Mesendoderm (in vitro differentiated cells): ENCODE data around the gene RIPPLY1.

ENCODE experiments used
- DNase-seq: peaks from one replicate; pipeline ENCODE4 v3.0.0; 2013
- H2AK5ac ChIP-seq: 2 replicates; pipeline ENCODE4 v1.6.1; 2013; ENCODE audit warnings: low read length, inconsistent platforms
- H2BK120ac ChIP-seq: 2 replicates; pipeline ENCODE4 v1.6.1; 2013; ENCODE audit warnings: low read depth, mild to moderate bottlenecking, low read length, moderate library complexity, mixed read lengths
- H2BK15ac ChIP-seq: replicated peaks from 2 replicates; pipeline ENCODE4 v1.6.1; 2013; ENCODE audit warnings: low read depth, mild to moderate bottlenecking, moderate library complexity
- H2BK5ac ChIP-seq: 2 replicates; pipeline ENCODE4 v1.6.1; 2013; ENCODE audit warnings: low read length, inconsistent platforms
- H3K18ac ChIP-seq: 2 replicates; pipeline ENCODE4 v1.6.1; 2013; ENCODE audit warnings: mild to moderate bottlenecking, low read length, mixed read lengths
- H3K23ac ChIP-seq: one replicate; pipeline ENCODE4 v1.6.1; 2013; ENCODE audit warnings: low read length
- H3K27ac ChIP-seq: 2 replicates; pipeline ENCODE4 v1.5.1; 2013; ENCODE audit warnings: low read depth, mild to moderate bottlenecking, inconsistent platforms, low read length, moderate library complexity
- H3K27me3 ChIP-seq: 2 replicates; pipeline ENCODE4 v1.6.1; 2013; ENCODE audit warnings: low read length, control low read depth, mild to moderate bottlenecking, inconsistent platforms; ENCODE audit not compliant: insufficient read depth, poor library complexity
- H3K36me3 ChIP-seq: 2 replicates; pipeline ENCODE4 v1.6.1; 2013; ENCODE audit warnings: low read length, inconsistent platforms; ENCODE audit not compliant: control insufficient read depth, insufficient read depth
- H3K4ac ChIP-seq: one replicate; pipeline ENCODE4 v1.6.1; 2013; ENCODE audit warnings: low read depth, mild to moderate bottlenecking, low read length, moderate library complexity
- H3K4me1 ChIP-seq: 2 replicates; pipeline ENCODE4 v1.6.1; 2013; ENCODE audit warnings: low read depth, low read length, inconsistent platforms; ENCODE audit not compliant: control insufficient read depth
- H3K4me2 ChIP-seq: 2 replicates; pipeline ENCODE4 v1.6.1; 2013; ENCODE audit warnings: low read length
- H3K4me3 ChIP-seq: 2 replicates; pipeline ENCODE4 v1.5.1; 2013; ENCODE audit warnings: mild to moderate bottlenecking, low read length
- H3K56ac ChIP-seq: one replicate; pipeline ENCODE4 v1.6.1; 2013; ENCODE audit warnings: low read length
- H3K79me1 ChIP-seq: 2 replicates; pipeline ENCODE4 v1.6.1; 2013; ENCODE audit warnings: low read length, inconsistent platforms
- H3K79me2 ChIP-seq: 2 replicates; pipeline ENCODE4 v1.6.1; 2013; ENCODE audit warnings: mild to moderate bottlenecking, low read length; ENCODE audit not compliant: control insufficient read depth, insufficient read depth
- H3K9ac ChIP-seq: 2 replicates; pipeline ENCODE4 v1.6.1; 2013; ENCODE audit warnings: low read length, inconsistent platforms
- H4K5ac ChIP-seq: one replicate; pipeline ENCODE4 v1.6.1; 2013; ENCODE audit warnings: low read length
- H4K8ac ChIP-seq: one replicate; pipeline ENCODE4 v1.6.1; 2013; ENCODE audit warnings: low read depth, mild to moderate bottlenecking, control low read depth, low read length, moderate library complexity
- whole genome bisulfite sequencing: extraction: QIAGEN DNeasy Blood & Tissue Kit; methylation state at CpG from one replicate; pipeline ENCODE4 v1.1.7; 2013; ENCODE audit warnings: low lambda C conversion rate, missing lambda C conversion rate; ENCODE audit not compliant: insufficient coverage; ENCODE audit errors: extremely low coverage; 5-methylcytosine and 5-hydroxymethylcytosine counted together

RIPPLY1 gene

DNA sequence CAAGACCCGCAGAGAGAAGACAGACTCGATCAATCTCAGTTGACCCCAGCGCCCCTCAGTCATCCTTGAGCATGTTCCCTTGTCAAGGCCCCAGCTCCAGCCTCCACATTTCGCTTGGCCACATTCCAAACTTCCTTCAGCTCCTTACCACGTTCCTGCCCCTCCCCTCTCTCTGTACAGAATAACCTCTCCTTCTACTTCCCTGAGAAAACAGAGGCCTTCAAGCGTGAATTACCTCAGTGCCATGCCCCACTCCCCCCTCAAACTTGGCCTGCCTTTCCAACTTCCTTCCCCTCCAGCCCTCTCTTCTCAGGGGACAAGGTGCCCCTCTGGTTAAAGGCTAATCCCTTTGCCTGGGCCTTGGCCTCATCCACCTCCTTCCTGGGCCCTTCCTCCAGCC, 3.2 kb upstream of the RIPPLY1 start:
- Histone ChIP-seq H2BK15ac (no peak overlapping the region), H3K79me1 (no peaks in the 10 kb centered on the region), H3K4me3 (no peak overlapping the region), H3K4me2 (no peak overlapping the region), H3K79me2 (no peaks in the 10 kb centered on the region), H3K9ac (no peak overlapping the region), H3K56ac (no peak overlapping the region), H3K4ac (no peak overlapping the region), H2AK5ac (no peak overlapping the region), H4K8ac (no peak overlapping the region), H3K18ac (no peak overlapping the region), H3K4me1 (no peaks in the 10 kb centered on the region), H3K27ac (no peak overlapping the region), H2BK5ac (no peak overlapping the region), H4K5ac (no peak overlapping the region), H3K23ac (no peak overlapping the region), H2BK120ac (no peak overlapping the region), H3K36me3 (no peaks in the 10 kb centered on the region), H3K27me3 (no peaks in the 10 kb centered on the region)
- DNase-seq: no peak
- no CpG with 5 or more reads among the region's 6 CpGs for WGBS

DNA sequence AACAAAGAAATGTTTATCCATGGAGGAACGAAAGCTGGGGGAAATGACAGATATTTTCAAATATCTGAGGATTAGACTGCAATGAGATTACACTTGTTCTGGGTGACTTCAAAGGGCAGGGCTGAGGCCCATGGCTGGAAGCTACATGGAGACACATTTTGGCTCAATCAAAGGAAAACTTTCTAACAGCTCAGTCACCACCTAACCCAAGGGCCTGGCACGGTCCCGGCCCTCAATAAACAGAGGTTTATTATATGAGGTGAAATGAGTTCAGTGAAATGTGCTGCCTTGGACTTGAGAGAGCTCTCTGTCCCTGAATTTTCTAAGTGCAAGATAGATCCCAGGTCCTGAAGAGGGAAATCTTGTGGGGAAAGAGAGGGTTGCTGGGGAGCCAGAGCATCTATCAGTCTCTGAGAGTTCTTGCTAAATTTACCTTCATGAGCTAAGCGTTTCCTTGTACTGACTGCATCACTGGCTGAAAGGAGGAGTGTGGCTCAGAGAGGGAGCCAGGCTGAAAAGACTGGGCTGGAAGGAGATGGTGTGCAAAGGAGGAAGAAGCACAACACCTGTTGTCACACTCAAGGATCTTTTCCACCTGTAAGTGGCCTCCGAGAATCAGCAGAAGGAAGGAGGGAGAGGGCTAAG, 2.0 kb upstream of the RIPPLY1 start:
- WGBS: no CpG with 5 or more reads among the region's 5 CpGs
- Histone ChIP-seq H2BK120ac (no peak overlapping the region), H2BK5ac (no peak overlapping the region), H3K4ac (no peak overlapping the region), H3K4me3 (no peak overlapping the region), H3K79me2 (no peaks in the 10 kb centered on the region), H3K79me1 (no peaks in the 10 kb centered on the region), H3K27me3 (no peaks in the 10 kb centered on the region), H3K9ac (no peak overlapping the region), H3K36me3 (no peaks in the 10 kb centered on the region), H2BK15ac (no peak overlapping the region), H2AK5ac (no peak overlapping the region), H3K18ac (no peak overlapping the region), H3K23ac (no peak overlapping the region), H3K4me2 (no peak overlapping the region), H3K27ac (no peak overlapping the region), H4K5ac (no peak overlapping the region), H4K8ac (no peak overlapping the region), H3K4me1 (no peaks in the 10 kb centered on the region), H3K56ac (no peak overlapping the region)
- DNase-seq: no peak

DNA sequence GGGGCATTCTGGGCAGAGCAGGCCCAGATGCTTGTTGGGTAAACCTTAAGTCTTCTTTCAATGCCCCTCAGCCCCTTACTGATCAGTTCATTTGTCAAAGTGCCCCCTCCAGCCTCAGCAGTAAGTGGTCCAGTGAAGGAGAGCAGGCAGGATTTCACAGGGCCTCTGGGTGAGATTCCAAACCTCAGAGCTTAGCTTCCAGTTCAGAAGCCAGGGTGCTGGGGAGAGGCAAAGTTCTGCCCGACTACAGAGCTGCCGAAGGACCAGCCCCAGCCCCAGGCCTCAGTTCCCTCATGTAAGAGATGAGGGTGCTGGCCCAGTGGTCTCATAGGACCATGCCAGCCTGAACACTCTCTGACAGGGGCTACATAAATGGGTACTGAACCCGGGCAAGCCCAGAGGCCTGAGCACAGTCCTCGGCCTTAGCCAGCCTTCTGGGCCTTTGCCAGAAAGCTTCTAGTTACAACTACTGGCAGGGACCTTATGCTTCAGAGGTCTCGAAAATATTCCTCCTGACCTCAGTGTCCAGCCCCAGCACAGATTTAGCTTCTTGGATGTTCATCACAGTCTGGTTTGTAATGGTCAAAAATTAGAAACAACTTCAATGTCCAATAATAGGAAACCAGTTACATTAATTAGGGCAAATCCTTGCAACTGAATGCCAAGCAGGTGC, 851 bp upstream of the RIPPLY1 start:
- Histone ChIP-seq H4K8ac (no peak overlapping the region), H3K4me1 (no peaks in the 10 kb centered on the region), H3K4me3 (no peak overlapping the region), H4K5ac (no peak overlapping the region), H2BK120ac (peak overlapping the region; percentile 6), H3K18ac (no peak overlapping the region), H3K4me2 (no peak overlapping the region), H3K36me3 (no peaks in the 10 kb centered on the region), H3K79me2 (no peaks in the 10 kb centered on the region), H3K27me3 (no peaks in the 10 kb centered on the region), H2BK5ac (no peak overlapping the region), H3K23ac (no peak overlapping the region), H3K56ac (no peak overlapping the region), H3K79me1 (no peaks in the 10 kb centered on the region), H2AK5ac (no peak overlapping the region), H3K4ac (no peak overlapping the region), H2BK15ac (no peak overlapping the region), H3K27ac (no peak overlapping the region), H3K9ac (no peak overlapping the region)
- no peak for DNase-seq
- WGBS: no CpG with 5 or more reads among the region's 5 CpGs

GRCh38 chrX:106902684-106903083, 457 bp downstream of the RIPPLY1 start:
- Histone ChIP-seq H3K4me2 (no peak overlapping the region), H3K4ac (no peak overlapping the region), H2AK5ac (no peak overlapping the region), H3K79me1 (no peaks in the 10 kb centered on the region), H3K23ac (no peak overlapping the region), H4K5ac (no peak overlapping the region), H3K56ac (no peak overlapping the region), H3K27ac (no peak overlapping the region), H2BK5ac (no peak overlapping the region), H2BK15ac (no peak overlapping the region), H3K9ac (no peak overlapping the region), H3K79me2 (no peaks in the 10 kb centered on the region), H4K8ac (no peak overlapping the region), H3K18ac (no peak overlapping the region), H3K36me3 (no peaks in the 10 kb centered on the region), H3K4me1 (no peaks in the 10 kb centered on the region), H2BK120ac (no peak overlapping the region), H3K27me3 (no peaks in the 10 kb centered on the region), H3K4me3 (no peak overlapping the region)
- WGBS: no CpG with 5 or more reads among the region's 2 CpGs
- DNase-seq: no peak

GRCh38 chrX:106901781-106902219, 1.3 kb downstream of the RIPPLY1 start:
- Histone ChIP-seq H3K23ac (no peak overlapping the region), H3K27ac (no peak overlapping the region), H3K9ac (no peak overlapping the region), H3K79me2 (no peaks in the 10 kb centered on the region), H3K79me1 (no peaks in the 10 kb centered on the region), H3K36me3 (no peaks in the 10 kb centered on the region), H3K4me1 (no peaks in the 10 kb centered on the region), H3K4ac (peak overlapping the region; percentile 75), H3K18ac (peak overlapping the region; percentile 68), H2BK120ac (no peak overlapping the region), H4K8ac (no peak overlapping the region), H3K4me2 (no peak overlapping the region), H3K56ac (no peak overlapping the region), H2BK15ac (no peak overlapping the region), H2AK5ac (no peak overlapping the region), H2BK5ac (no peak overlapping the region), H3K4me3 (no peak overlapping the region), H4K5ac (no peak overlapping the region), H3K27me3 (no peaks in the 10 kb centered on the region)
- no CpG with 5 or more reads among the region's 4 CpGs for WGBS
- DNase-seq: no peak

DNA sequence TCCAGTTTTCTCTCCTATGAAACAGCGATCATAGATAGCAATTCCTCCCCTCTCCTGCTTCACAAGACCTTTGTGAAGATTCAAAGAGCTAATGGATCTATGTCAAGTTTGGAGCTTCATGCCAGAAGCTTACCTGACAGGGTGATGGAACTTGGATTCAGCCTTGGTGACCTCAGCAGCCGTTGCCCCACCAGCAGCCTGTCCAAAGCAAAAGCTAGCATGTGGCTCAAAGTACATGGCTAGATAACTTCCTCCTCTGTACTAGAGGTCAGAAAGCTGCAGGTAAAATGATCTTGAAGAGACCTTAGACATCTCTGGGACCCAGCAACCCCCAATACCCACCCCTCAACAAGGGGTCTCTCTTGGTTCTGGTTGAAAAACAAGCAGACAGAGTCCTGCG, 1.8 kb downstream of the RIPPLY1 start:
- WGBS: no CpG with 5 or more reads among the region's 3 CpGs
- no peak for DNase-seq
- no peak overlapping the region for H3K4me3 ChIP-seq
- H4K5ac ChIP-seq: no peak overlapping the region
- H3K4me1 ChIP-seq: no peaks in the 10 kb centered on the region
- H3K56ac ChIP-seq: no peak overlapping the region
- H2BK120ac ChIP-seq: no peak overlapping the region
- no peak overlapping the region for H2BK5ac ChIP-seq
- peak overlapping the region; percentile 75 for H3K4ac ChIP-seq
- no peak overlapping the region for H3K23ac ChIP-seq
- H3K18ac ChIP-seq: no peak overlapping the region
- H3K79me1 ChIP-seq: no peaks in the 10 kb centered on the region
- H2AK5ac ChIP-seq: no peak overlapping the region
- no peaks in the 10 kb centered on the region for H3K36me3 ChIP-seq
- H2BK15ac ChIP-seq: no peak overlapping the region
- no peak overlapping the region for H3K4me2 ChIP-seq
- H3K9ac ChIP-seq: no peak overlapping the region
- H3K79me2 ChIP-seq: no peaks in the 10 kb centered on the region
- H3K27me3 ChIP-seq: no peaks in the 10 kb centered on the region
- no peak overlapping the region for H4K8ac ChIP-seq
- no peak overlapping the region for H3K27ac ChIP-seq
